DMS 273 treated with DMSO at 0.1 percent for 48 hours (cell line): ENCODE measurements around the gene KHDRBS1.
A peak's percentile ranks its signal among the peaks of the same experiment; 100 is the strongest.
"Not testable (repeated sequence)": the region's sequence is repeated elsewhere in the genome, so short reads cannot be mapped to it uniquely, and the experiment has no call there.

Source experiments
- DNase-seq: peaks from one replicate; lab custom pipeline; 2025; lab: John Stamatoyannopoulos, UW

The KHDRBS1 gene

GRCh38 chr1:32014199-32014947 is 705 bp downstream of the KHDRBS1 start:
- no peak for DNase-seq

- DNase-seq, result no peak
These were observed 1.2 kb downstream of the KHDRBS1 start for GRCh38 chr1:32014948-32015273.

GRCh38 chr1:32020339-32020738 is 6.7 kb downstream of the KHDRBS1 start:
- DNase-seq, result no peak

- not testable (repeated sequence) for DNase-seq
These were observed 7.9 kb downstream of the KHDRBS1 start for GRCh38 chr1:32021574-32022018.

- no peak for DNase-seq
These were observed 9.7 kb downstream of the KHDRBS1 start for GRCh38 chr1:32023351-32023750.

- DNase-seq, result no peak
These were observed 11.8 kb downstream of the KHDRBS1 start for GRCh38 chr1:32025515-32025914.

- no peak for DNase-seq
These were observed 15.1 kb downstream of the KHDRBS1 start for GRCh38 chr1:32028746-32029145.

GRCh38 chr1:32031578-32032274 is 18.1 kb downstream of the KHDRBS1 start:
- no peak for DNase-seq

GRCh38 chr1:32032275-32032615 is 18.6 kb downstream of the KHDRBS1 start:
- no peak for DNase-seq

- no peak for DNase-seq
These were observed 21.5 kb downstream of the KHDRBS1 start for GRCh38 chr1:32035119-32035518.

GRCh38 chr1:32040711-32041110 is 27.0 kb downstream of the KHDRBS1 start:
- no peak for DNase-seq

GRCh38 chr1:32042330-32042729 is 28.7 kb downstream of the KHDRBS1 start:
- DNase-seq, result no peak

- no peak for DNase-seq
These were observed 30.6 kb downstream of the KHDRBS1 start for GRCh38 chr1:32044234-32044633.

GRCh38 chr1:32045772-32046171 is 32.1 kb downstream of the KHDRBS1 start:
- no peak for DNase-seq

GRCh38 chr1:32047701-32048100 is 34.0 kb downstream of the KHDRBS1 start:
- no peak for DNase-seq

GRCh38 chr1:32048440-32048839 is 34.8 kb downstream of the KHDRBS1 start:
- no peak for DNase-seq

GRCh38 chr1:32051706-32052105 is 38.0 kb downstream of the KHDRBS1 start:
- no peak for DNase-seq

- DNase-seq, result no peak
These were observed 39.2 kb downstream of the KHDRBS1 start for GRCh38 chr1:32052887-32053286.

GRCh38 chr1:32055416-32055815 is 41.7 kb downstream of the KHDRBS1 start:
- no peak for DNase-seq

GRCh38 chr1:32056598-32056997 is 42.9 kb downstream of the KHDRBS1 start:
- DNase-seq, result no peak

GRCh38 chr1:32060914-32061313 is 47.2 kb downstream of the KHDRBS1 start:
- DNase-seq, result no peak

- DNase-seq, result no peak
These were observed 49.2 kb downstream of the KHDRBS1 start for GRCh38 chr1:32062867-32063230.

GRCh38 chr1:32063261-32063681 is 49.6 kb downstream of the KHDRBS1 start:
- DNase-seq, result peak; percentile 87
